Astrocyte (in vitro differentiated cells and primary cell): ENCODE measurements around the gene PARP4.
"Not testable (repeated sequence)": the region's sequence is repeated elsewhere in the genome, so short reads cannot be mapped to it uniquely, and the experiment has no call there.

Experiments
- EZH2 ChIP-seq: IDR thresholded peaks from 2 replicates; pipeline ENCODE4 v1.6.1; 2012; ENCODE audit warnings: mild to moderate bottlenecking, low read length, inconsistent platforms; ENCODE audit not compliant: insufficient read depth
- TF ChIP-seq, protein P1 (sequence below): IDR thresholded peaks from 2 replicates; pipeline ENCODE4 v1.5.1; 2011; ENCODE audit warnings: low read depth, mild to moderate bottlenecking, inconsistent platforms, low read length, moderate library complexity; ENCODE audit not compliant: insufficient read depth

DNA sequence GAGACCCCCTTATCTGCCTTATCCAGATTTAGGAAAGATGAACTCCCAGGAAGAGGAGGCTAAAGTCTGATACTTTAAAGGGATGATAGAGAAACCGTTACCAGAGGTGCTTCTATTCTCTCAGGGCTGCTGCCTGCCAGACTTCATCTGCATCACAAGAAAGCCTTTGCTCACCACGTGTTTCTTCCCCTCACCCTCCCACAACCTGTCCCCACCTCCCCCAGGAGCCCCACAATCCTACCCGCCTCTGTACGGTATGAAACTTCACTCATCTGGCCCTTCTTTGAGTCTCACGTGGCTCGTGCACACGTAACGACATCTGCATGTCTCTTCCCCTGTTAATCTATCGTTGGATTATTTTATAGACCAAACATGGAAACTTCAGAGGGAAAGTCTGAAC lies 67.7 kb downstream of the PARP4 start:
- TF ChIP-seq, protein P1, sequence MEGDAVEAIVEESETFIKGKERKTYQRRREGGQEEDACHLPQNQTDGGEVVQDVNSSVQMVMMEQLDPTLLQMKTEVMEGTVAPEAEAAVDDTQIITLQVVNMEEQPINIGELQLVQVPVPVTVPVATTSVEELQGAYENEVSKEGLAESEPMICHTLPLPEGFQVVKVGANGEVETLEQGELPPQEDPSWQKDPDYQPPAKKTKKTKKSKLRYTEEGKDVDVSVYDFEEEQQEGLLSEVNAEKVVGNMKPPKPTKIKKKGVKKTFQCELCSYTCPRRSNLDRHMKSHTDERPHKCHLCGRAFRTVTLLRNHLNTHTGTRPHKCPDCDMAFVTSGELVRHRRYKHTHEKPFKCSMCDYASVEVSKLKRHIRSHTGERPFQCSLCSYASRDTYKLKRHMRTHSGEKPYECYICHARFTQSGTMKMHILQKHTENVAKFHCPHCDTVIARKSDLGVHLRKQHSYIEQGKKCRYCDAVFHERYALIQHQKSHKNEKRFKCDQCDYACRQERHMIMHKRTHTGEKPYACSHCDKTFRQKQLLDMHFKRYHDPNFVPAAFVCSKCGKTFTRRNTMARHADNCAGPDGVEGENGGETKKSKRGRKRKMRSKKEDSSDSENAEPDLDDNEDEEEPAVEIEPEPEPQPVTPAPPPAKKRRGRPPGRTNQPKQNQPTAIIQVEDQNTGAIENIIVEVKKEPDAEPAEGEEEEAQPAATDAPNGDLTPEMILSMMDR: not testable (repeated sequence)
- not testable (repeated sequence) for TF ChIP-seq EZH2
